PC-3 (cell line): ENCODE results near the gene CASTOR1.

ENCODE experiments used
- EZH2 ChIP-seq: fragments of 300-600 bp; sonication (generic); IDR thresholded peaks from one replicate; pipeline ENCODE4 v1.6.1; 2017; ENCODE audit warnings: antibody characterized with exemption, mild to moderate bottlenecking, low read length; ENCODE audit not compliant: unreplicated experiment
- EZH2phosphoT487 ChIP-seq: fragments of 300-600 bp; sonication (generic); IDR thresholded peaks from 2 replicates; pipeline ENCODE4 v1.6.1; 2018; ENCODE audit warnings: mild to moderate bottlenecking, antibody characterized with exemption, low read length, borderline replicate concordance
- TF ChIP-seq, protein P1 (sequence below): fragments of 300-600 bp; sonication (generic); conservative IDR thresholded peaks from 2 replicates; pipeline ENCODE4 v1.5.1; 2017; ENCODE audit warnings: antibody characterized with exemption, low read depth, mild to moderate bottlenecking, low read length

DNA sequence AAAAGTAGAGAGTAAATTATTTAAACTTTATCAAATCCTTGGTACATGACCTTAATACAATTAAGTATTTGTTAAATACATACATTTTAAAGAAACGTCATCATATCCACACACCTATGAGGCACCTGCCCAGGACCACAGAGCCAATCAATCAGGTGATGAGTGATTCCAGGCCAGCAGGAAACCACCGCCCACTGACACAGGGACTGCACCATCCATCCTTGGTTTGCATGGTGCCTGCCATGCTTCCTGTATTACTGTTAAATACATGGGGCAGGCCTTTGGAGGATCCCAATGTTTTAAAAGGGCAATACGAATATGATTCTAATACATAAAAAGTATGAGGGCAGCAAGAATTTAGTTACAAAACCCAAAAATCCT, 44.4 kb upstream of the CASTOR1 start:
- TF ChIP-seq, protein P1, sequence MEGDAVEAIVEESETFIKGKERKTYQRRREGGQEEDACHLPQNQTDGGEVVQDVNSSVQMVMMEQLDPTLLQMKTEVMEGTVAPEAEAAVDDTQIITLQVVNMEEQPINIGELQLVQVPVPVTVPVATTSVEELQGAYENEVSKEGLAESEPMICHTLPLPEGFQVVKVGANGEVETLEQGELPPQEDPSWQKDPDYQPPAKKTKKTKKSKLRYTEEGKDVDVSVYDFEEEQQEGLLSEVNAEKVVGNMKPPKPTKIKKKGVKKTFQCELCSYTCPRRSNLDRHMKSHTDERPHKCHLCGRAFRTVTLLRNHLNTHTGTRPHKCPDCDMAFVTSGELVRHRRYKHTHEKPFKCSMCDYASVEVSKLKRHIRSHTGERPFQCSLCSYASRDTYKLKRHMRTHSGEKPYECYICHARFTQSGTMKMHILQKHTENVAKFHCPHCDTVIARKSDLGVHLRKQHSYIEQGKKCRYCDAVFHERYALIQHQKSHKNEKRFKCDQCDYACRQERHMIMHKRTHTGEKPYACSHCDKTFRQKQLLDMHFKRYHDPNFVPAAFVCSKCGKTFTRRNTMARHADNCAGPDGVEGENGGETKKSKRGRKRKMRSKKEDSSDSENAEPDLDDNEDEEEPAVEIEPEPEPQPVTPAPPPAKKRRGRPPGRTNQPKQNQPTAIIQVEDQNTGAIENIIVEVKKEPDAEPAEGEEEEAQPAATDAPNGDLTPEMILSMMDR = no peak
- no peak for TF ChIP-seq EZH2
- no peak for TF ChIP-seq EZH2phosphoT487
